ENCODE data around the gene SCAF8. TPM values are rescaled to one million over a fixed set of nuclear protein-coding genes. Genes with fewer than 3 reads are reported as not detected.

SCAF8 gene
- total and polyA plus RNA-seq, 2 of the 8 experiments (the other 6 are each of a cell fraction or from before 2014, with no cell fraction given): 20.3 to 46.3 TPM

- TF ChIP-seq ATF3 (IDR thresholded peaks at IDR 0.05; ENCODE audit: insufficient read depth, low read depth, low read length) (no peak), SIN3A (conservative IDR thresholded peaks at IDR 0.05 in 1 of 2, IDR thresholded peaks at IDR 0.05 in 1 of 2; ENCODE audit: low read depth in 1 of 2, low read length in 2 of 2) (no peak), HDAC6 (IDR thresholded peaks at IDR 0.05; ENCODE audit: low read depth, low read length) (no peak), CHD7 (IDR thresholded peaks at IDR 0.05; ENCODE audit: insufficient replicate concordance, low read length) (no peak)
Measured at GRCh38 chr6:154686162-154686561, 47.1 kb upstream of the SCAF8 start (continued).
